ENCODE data around the gene SV2B.

Gene SV2B

GRCh38 chr15:91142106-91142744 lies 42.2 kb downstream of the SV2B start:
- no peak for DNase-seq

GRCh38 chr15:91142946-91143345 lies 42.9 kb downstream of the SV2B start:
- DNase-seq: no peak

GRCh38 chr15:91146728-91147127 lies 46.7 kb downstream of the SV2B start:
- no peak for DNase-seq

- DNase-seq: no peak
Measured at GRCh38 chr15:91148243-91148642, 48.2 kb downstream of the SV2B start.

GRCh38 chr15:91150502-91151160 lies 50.6 kb downstream of the SV2B start:
- no peak for DNase-seq

- DNase-seq: no peak
Measured at GRCh38 chr15:91151781-91152563, 51.9 kb downstream of the SV2B start.

GRCh38 chr15:91152896-91153581 lies 53.0 kb downstream of the SV2B start:
- DNase-seq: no peak

- DNase-seq: no peak
Measured at GRCh38 chr15:91153954-91154353, 53.9 kb downstream of the SV2B start.

GRCh38 chr15:91156175-91156726 lies 56.2 kb downstream of the SV2B start:
- no peak for DNase-seq

- DNase-seq: no peak
Measured at GRCh38 chr15:91158415-91159394, 58.6 kb downstream of the SV2B start.

GRCh38 chr15:91165850-91166249 lies 65.8 kb downstream of the SV2B start:
- DNase-seq: no peak

- DNase-seq: no peak
Measured at GRCh38 chr15:91168457-91168856, 68.4 kb downstream of the SV2B start.

GRCh38 chr15:91171334-91171733 lies 71.3 kb downstream of the SV2B start:
- DNase-seq: no peak

GRCh38 chr15:91182101-91182500 lies 82.0 kb downstream of the SV2B start:
- no peak for DNase-seq

- no peak for DNase-seq
Measured at GRCh38 chr15:91183596-91183995, 83.5 kb downstream of the SV2B start.

GRCh38 chr15:91184441-91184840 lies 84.4 kb downstream of the SV2B start:
- no peak for DNase-seq

- no peak for DNase-seq
Measured at GRCh38 chr15:91186904-91187656, 87.0 kb downstream of the SV2B start.

GRCh38 chr15:91192285-91192684 lies 92.2 kb downstream of the SV2B start:
- no peak for DNase-seq

- no peak for DNase-seq
Measured at GRCh38 chr15:91192690-91193377, 92.8 kb downstream of the SV2B start.

- no peak for DNase-seq
Measured at GRCh38 chr15:91193378-91193720, 93.3 kb downstream of the SV2B start.

GRCh38 chr15:91196127-91196526 lies 96.1 kb downstream of the SV2B start:
- no peak for DNase-seq

Measured in islet precursor cell (in vitro differentiated cells).